Body of pancreas (tissue), 4 donors: ENCODE data around the gene MID1. TPM values are rescaled to one million over a fixed set of nuclear protein-coding genes. Genes with fewer than 3 reads are reported as not detected.

Source experiments
- ATAC-seq: fragments of 150-250 bp; one replicate; pipeline ENCODE4 v1.9.1; 2016
- DNase-seq, 4 donors: peaks; one replicate each; pipeline ENCODE4 v3.0.0-alpha.2; 2019
- H3K27ac ChIP-seq, 4 donors: fragments of 200-600 bp; sonication (generic); 1 replicate in 3 of 4; 2 replicates in 1 of 4; pipeline versions ENCODE4 v1.5.1 to v1.6.1; 2016 to 2019; ENCODE audit warnings: mild to moderate bottlenecking in 1 of 4, mixed read lengths in 1 of 4, moderate library complexity in 1 of 4
- H3K27me3 ChIP-seq, 2 donors: fragments of 200-600 bp; sonication (generic); one replicate each; pipeline ENCODE4 v1.6.0; 2016; ENCODE audit warnings: mild to moderate bottlenecking in 1 of 2
- H3K36me3 ChIP-seq, 2 donors: fragments of 200-600 bp; sonication (generic); replicated peaks in 1 of 2; 2 replicates each; pipeline ENCODE4 v1.5.1; 2016; ENCODE audit warnings: low read depth in 2 of 2; ENCODE audit not compliant: insufficient read depth in 1 of 2
- H3K4me1 ChIP-seq: fragments of 200-600 bp; sonication (generic); one replicate; pipeline ENCODE4 v1.6.0; 2016
- H3K4me3 ChIP-seq, 2 donors: fragments of 200-600 bp; sonication (generic); 1 replicate in 1 of 2; 2 replicates in 1 of 2; pipeline ENCODE4 v1.5.1; 2016 to 2019
- H3K9me3 ChIP-seq, 3 donors: fragments of 200-600 bp; sonication (generic); 1 replicate in 2 of 3; 2 replicates in 1 of 3; pipeline ENCODE4 v1.5.1; 2016
- POLR2A ChIP-seq, 3 donors: fragments of 450-650 bp; IDR thresholded peaks; one replicate each; pipeline ENCODE4 v1.6.1; 2016; ENCODE audit warnings: antibody characterized with exemption in 3 of 3, mild to moderate bottlenecking in 2 of 3
- WGBS, 2 donors: methylation state at CpG; one replicate each; pipeline ENCODE4 v1.1.5; 2017; 5-methylcytosine and 5-hydroxymethylcytosine counted together
- intact Hi-C: fragments of 100-400 bp; cut with DNase I; formaldehyde crosslinking; loops from one replicate; pipeline ENCODE4 v1.15.1; 2023
- total RNA-seq, 2 donors: library from RNA; depleted of rRNA; stranded (reverse); fragments of >200 nt; gene quantifications; one replicate each; pipeline ENCODE4 v1.1.0, GENCODE V29; 2016
- TF ChIP-seq, protein P1 (sequence below), 7 experiments: fragments of 450-650 bp in 4 of 7; fragments of 200-600 bp in 3 of 7; sonication (generic) in 3 of 7; IDR thresholded peaks; one replicate each; pipeline ENCODE4 v1.5.1; 2016 to 2019; ENCODE audit warnings: antibody characterized with exemption in 7 of 7

The MID1 gene
- total RNA-seq, 2 donors from 2014 or later = 4.9 to 7.3 TPM

- intact Hi-C loops = no loop called here
- Histone ChIP-seq H3K27me3 (no peaks in the 10 kb centered on the region), H3K27ac (peak overlapping the region in 2 of 4 donors; percentile 17 to 62), H3K9me3 (no peaks in the 10 kb centered on the region), H3K4me3 (no peak overlapping the region), H3K36me3 (no peaks in the 10 kb centered on the region), H3K4me1 (peaks cover 11% of the 10 kb centered on the region)
- no peak for ATAC-seq
- TF ChIP-seq, protein P1, sequence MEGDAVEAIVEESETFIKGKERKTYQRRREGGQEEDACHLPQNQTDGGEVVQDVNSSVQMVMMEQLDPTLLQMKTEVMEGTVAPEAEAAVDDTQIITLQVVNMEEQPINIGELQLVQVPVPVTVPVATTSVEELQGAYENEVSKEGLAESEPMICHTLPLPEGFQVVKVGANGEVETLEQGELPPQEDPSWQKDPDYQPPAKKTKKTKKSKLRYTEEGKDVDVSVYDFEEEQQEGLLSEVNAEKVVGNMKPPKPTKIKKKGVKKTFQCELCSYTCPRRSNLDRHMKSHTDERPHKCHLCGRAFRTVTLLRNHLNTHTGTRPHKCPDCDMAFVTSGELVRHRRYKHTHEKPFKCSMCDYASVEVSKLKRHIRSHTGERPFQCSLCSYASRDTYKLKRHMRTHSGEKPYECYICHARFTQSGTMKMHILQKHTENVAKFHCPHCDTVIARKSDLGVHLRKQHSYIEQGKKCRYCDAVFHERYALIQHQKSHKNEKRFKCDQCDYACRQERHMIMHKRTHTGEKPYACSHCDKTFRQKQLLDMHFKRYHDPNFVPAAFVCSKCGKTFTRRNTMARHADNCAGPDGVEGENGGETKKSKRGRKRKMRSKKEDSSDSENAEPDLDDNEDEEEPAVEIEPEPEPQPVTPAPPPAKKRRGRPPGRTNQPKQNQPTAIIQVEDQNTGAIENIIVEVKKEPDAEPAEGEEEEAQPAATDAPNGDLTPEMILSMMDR (IDR thresholded peaks at IDR 0.05) = no peak
- no peak for TF ChIP-seq POLR2A (IDR thresholded peaks at IDR 0.05)
- no peak for DNase-seq
- WGBS, 2 donors = 34 to 54% methylated on average over 5 of the region's 5 CpGs
Observed at GRCh38 chrX:10536744-10537143, 83.6 kb downstream of the MID1 start.

- Histone ChIP-seq H3K9me3 (no peaks in the 10 kb centered on the region), H3K4me1 (peaks cover 11% of the 10 kb centered on the region), H3K36me3 (no peaks in the 10 kb centered on the region), H3K27me3 (no peaks in the 10 kb centered on the region), H3K27ac (no peak overlapping the region), H3K4me3 (no peak overlapping the region)
- intact Hi-C loops = no loop called here
- 68 to 77% methylated on average over 2 of the region's 2 CpGs for WGBS, 2 donors
- TF ChIP-seq, protein P1 (IDR thresholded peaks at IDR 0.05) = no peak
- no peak for TF ChIP-seq POLR2A (IDR thresholded peaks at IDR 0.05)
- no peak for DNase-seq
- ATAC-seq = no peak
Observed at GRCh38 chrX:10534611-10535010, 85.8 kb downstream of the MID1 start.

- H3K27ac ChIP-seq = no peak overlapping the region
- H3K4me3 ChIP-seq = no peak overlapping the region
- intact Hi-C loops = no loop called here
- ATAC-seq = no peak
- H3K36me3 ChIP-seq = no peaks in the 10 kb centered on the region
- DNase-seq = no peak
- H3K27me3 ChIP-seq = no peaks in the 10 kb centered on the region
- WGBS, 2 donors = 82 to 96% methylated on average over 1 of the region's 1 CpG
- no peaks in the 10 kb centered on the region for H3K9me3 ChIP-seq
- TF ChIP-seq, protein P1 (IDR thresholded peaks at IDR 0.05) = no peak
- TF ChIP-seq POLR2A (IDR thresholded peaks at IDR 0.05) = no peak
- peaks cover 11% of the 10 kb centered on the region for H3K4me1 ChIP-seq
Observed at GRCh38 chrX:10533696-10534365, 86.6 kb downstream of the MID1 start.

DNA sequence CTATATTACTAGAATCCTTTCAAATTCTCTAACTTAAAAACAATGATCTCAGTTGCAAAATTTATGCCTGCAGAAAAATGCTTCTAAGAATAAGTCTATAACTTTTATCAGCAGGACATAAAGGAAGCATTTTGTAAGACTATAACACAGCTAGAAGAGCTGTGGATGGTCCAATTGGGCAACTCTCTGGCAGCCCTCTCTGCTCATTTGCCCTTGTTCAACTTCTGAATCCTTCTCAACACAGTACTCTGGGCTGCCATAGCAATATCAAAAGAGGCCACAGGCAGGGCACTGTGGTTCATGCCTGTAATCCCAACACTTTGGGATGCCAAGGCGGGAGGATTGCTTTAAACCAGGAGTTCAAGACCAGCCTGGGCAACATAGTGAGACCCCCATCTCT lies 88.5 kb downstream of the MID1 start:
- 86 to 100% methylated on average over 1 of the region's 1 CpG for WGBS, 2 donors
- DNase-seq = no peak
- H3K36me3 ChIP-seq = no peaks in the 10 kb centered on the region
- H3K4me3 ChIP-seq = no peak overlapping the region
- no peak for ATAC-seq
- H3K4me1 ChIP-seq = peaks cover 4% of the 10 kb centered on the region
- no peak overlapping the region for H3K27ac ChIP-seq
- H3K9me3 ChIP-seq = no peaks in the 10 kb centered on the region
- TF ChIP-seq, protein P1 (IDR thresholded peaks at IDR 0.05) = no peak
- no peak for TF ChIP-seq POLR2A (IDR thresholded peaks at IDR 0.05)
- H3K27me3 ChIP-seq = no peaks in the 10 kb centered on the region
- intact Hi-C loops = no loop called here

DNA sequence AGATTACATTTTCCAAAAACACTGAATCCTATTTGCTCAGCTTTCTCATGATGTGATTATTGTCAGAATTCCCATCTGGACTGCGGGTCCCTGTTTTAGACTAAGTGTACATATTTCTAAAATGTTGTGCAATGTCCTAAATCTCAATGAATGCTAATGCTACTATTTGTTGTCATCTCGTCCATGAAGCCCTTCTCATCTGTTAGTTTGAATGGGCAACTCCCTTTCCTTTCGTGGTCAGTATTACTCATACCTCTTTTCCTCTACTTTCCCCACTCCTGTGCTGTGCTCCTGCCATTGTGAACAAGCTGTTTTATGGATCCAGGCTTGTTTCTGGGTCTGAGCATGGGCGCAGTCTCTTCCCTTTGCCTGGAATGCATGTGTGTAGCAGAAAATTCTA lies 91.0 kb downstream of the MID1 start:
- H3K9me3 ChIP-seq = no peaks in the 10 kb centered on the region
- ATAC-seq (no peak), DNase-seq (no peak)
- no peaks in the 10 kb centered on the region for H3K4me1 ChIP-seq
- no peak overlapping the region for H3K4me3 ChIP-seq
- H3K36me3 ChIP-seq = no peaks in the 10 kb centered on the region
- 74 to 79% methylated on average over 4 of the region's 4 CpGs for WGBS, 2 donors
- H3K27me3 ChIP-seq = no peaks in the 10 kb centered on the region
- H3K27ac ChIP-seq = no peak overlapping the region
- TF ChIP-seq POLR2A (IDR thresholded peaks at IDR 0.05) = no peak
- TF ChIP-seq, protein P1 (IDR thresholded peaks at IDR 0.05) = no peak
- intact Hi-C loops = no loop called here
